ENCODE data around the gene ZYG11B.

DNA sequence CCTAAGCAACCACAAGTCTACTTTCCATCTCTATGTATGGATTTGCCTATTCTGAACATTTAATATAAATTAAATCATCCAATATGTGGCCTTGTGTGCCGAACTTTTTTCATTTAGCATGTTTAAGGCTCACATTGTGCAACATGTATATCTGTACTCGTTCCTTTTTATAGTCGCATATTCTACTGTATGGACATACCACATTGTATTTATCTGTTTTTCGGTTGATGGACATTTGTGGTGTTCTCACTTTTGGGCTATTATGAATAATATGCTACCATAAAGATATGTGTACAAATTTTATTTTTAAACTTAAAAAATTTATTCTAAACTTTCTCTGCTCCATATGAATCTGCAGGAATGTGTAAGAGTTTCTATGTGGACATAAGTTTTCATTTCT, 129.3 kb downstream of the ZYG11B start:
- TF ChIP-seq, protein P1, sequence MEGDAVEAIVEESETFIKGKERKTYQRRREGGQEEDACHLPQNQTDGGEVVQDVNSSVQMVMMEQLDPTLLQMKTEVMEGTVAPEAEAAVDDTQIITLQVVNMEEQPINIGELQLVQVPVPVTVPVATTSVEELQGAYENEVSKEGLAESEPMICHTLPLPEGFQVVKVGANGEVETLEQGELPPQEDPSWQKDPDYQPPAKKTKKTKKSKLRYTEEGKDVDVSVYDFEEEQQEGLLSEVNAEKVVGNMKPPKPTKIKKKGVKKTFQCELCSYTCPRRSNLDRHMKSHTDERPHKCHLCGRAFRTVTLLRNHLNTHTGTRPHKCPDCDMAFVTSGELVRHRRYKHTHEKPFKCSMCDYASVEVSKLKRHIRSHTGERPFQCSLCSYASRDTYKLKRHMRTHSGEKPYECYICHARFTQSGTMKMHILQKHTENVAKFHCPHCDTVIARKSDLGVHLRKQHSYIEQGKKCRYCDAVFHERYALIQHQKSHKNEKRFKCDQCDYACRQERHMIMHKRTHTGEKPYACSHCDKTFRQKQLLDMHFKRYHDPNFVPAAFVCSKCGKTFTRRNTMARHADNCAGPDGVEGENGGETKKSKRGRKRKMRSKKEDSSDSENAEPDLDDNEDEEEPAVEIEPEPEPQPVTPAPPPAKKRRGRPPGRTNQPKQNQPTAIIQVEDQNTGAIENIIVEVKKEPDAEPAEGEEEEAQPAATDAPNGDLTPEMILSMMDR (IDR thresholded peaks at IDR 0.05), result no peak
- TF ChIP-seq POLR2AphosphoS5 (IDR thresholded peaks at IDR 0.05), result no peak
- no peak for TF ChIP-seq POLR2A (IDR thresholded peaks at IDR 0.05)
